ENCODE results near the gene GLYAT.

- TF ChIP-seq CTCF (conservative IDR thresholded peaks at IDR 0.05; ENCODE audit: low read length), result no peak
- no peak for TF ChIP-seq EZH2phosphoT487 (IDR thresholded peaks at IDR 0.05; ENCODE audit: borderline replicate concordance)
Measured at GRCh38 chr11:58712531-58712930, 19.2 kb downstream of the GLYAT start.
